ENCODE data around the gene GRK5.

GRCh38 chr10:119349937-119350501 is 142.6 kb downstream of the GRK5 start:
- TF ChIP-seq CTCF (IDR thresholded peaks at IDR 0.05; ENCODE audit: insufficient read depth, low read length, poor library complexity, severe bottlenecking), result no peak
- TF ChIP-seq EZH2phosphoT487 (conservative IDR thresholded peaks at IDR 0.05; ENCODE audit: low read length), result no peak
